Measurements from ENCODE around the gene UHRF1. TPM values are rescaled to one million over a fixed set of nuclear protein-coding genes. Genes with fewer than 3 reads are reported as not detected.
A peak's percentile ranks its signal among the peaks of the same experiment; 100 is the strongest.

UHRF1 gene
- total RNA-seq, 1 experiment from 2014 or later = 53.6 TPM

- Histone ChIP-seq H3K4me3 (ENCODE audit: low read depth in 2 of 2, low read length in 2 of 2) (peak overlapping the region; percentile 55 to 61), H3K4me1 (ENCODE audit: control insufficient read depth, insufficient read depth, low read length) (peaks cover 27% of the 10 kb centered on the region), H3K36me3 (ENCODE audit: control insufficient read depth, insufficient read depth, low read length) (peaks cover 3% of the 10 kb centered on the region), H3K27me3 (ENCODE audit: control insufficient read depth, insufficient read depth, low read length) (no peaks in the 10 kb centered on the region), H3K9me3 (ENCODE audit: control insufficient read depth, insufficient read depth, low read depth, low read length) (no peaks in the 10 kb centered on the region), H3K27ac (ENCODE audit: low read length) (peak overlapping the region; percentile 93)
- TF ChIP-seq SIN3A (IDR thresholded peaks at IDR 0.05; ENCODE audit: borderline replicate concordance, insufficient read depth, low read depth, low read length) (peak; percentile 68; the same call in 1 of the 2 replicates), POLR2AphosphoS5 (IDR thresholded peaks at IDR 0.05; ENCODE audit: low read depth, low read length) (no peak), TCF7L2 (IDR thresholded peaks at IDR 0.05; ENCODE audit: low read depth, low read length) (no peak), CTCF (IDR thresholded peaks at IDR 0.05) (no peak), REST (IDR thresholded peaks at IDR 0.05; ENCODE audit: insufficient read depth in 1 of 2, low read depth in 2 of 2, low read length in 1 of 2) (no peak)
- no TSS peak for BruUV-seq (replicated peaks)
- no peak for DNase-seq (ENCODE audit: low read depth, low spot score)
- peak; percentile 89 for ATAC-seq
- CTCF ChIA-PET = no interaction called here
- intact Hi-C loops (cut with micrococcal nuclease; ENCODE audit: unreplicated experiment) (loop anchor here (5.0 kb wide), 1 partner anchor 103 kb away; no protein-coding TSS in a partner anchor), in situ Hi-C loops (cut with HindIII; ENCODE audit: low pct_unique_long_range_greater_than_20kb, low sequenced_read_pairs) (no loop called here)
- POLR2A ChIA-PET = no interaction called here
Measured at GRCh38 chr19:4909897-4910593, 744 bp downstream of the UHRF1 start.

- H3K27ac ChIP-seq (ENCODE audit: low read length) = peak overlapping the region; percentile 93
- BruUV-seq (replicated peaks) = no TSS peak
- peaks cover 33% of the 10 kb centered on the region for H3K4me1 ChIP-seq (ENCODE audit: control insufficient read depth, insufficient read depth, low read length)
- DNase-seq (ENCODE audit: low read depth, low spot score) (no peak), ATAC-seq (no peak)
- H3K36me3 ChIP-seq (ENCODE audit: control insufficient read depth, insufficient read depth, low read length) = peaks cover 3% of the 10 kb centered on the region
- in situ Hi-C loops (cut with HindIII; ENCODE audit: low pct_unique_long_range_greater_than_20kb, low sequenced_read_pairs) = no loop called here
- ChIA-PET POLR2A (interaction anchor here (0.6 kb wide), 1 partner anchor 37 kb away, joined by 5 read pairs; no protein-coding TSS in a partner anchor), CTCF (interaction anchor here (1.7 to 2.0 kb wide), 2 partner anchors 39 to 101 kb away, joined by 9 to 24 read pairs; no protein-coding TSS in a partner anchor)
- H3K27me3 ChIP-seq (ENCODE audit: control insufficient read depth, insufficient read depth, low read length) = no peaks in the 10 kb centered on the region
- no peaks in the 10 kb centered on the region for H3K9me3 ChIP-seq (ENCODE audit: control insufficient read depth, insufficient read depth, low read depth, low read length)
- intact Hi-C loops (cut with micrococcal nuclease; ENCODE audit: unreplicated experiment) = loop anchor here (5.0 kb wide), 1 partner anchor 103 kb away; no protein-coding TSS in a partner anchor
- peak overlapping the region; percentile 55 to 61 for H3K4me3 ChIP-seq (ENCODE audit: low read depth in 2 of 2, low read length in 2 of 2)
- TF ChIP-seq TCF7L2 (IDR thresholded peaks at IDR 0.05; ENCODE audit: low read depth, low read length) = no peak
- TF ChIP-seq CTCF (IDR thresholded peaks at IDR 0.05) = no peak
- TF ChIP-seq POLR2AphosphoS5 (IDR thresholded peaks at IDR 0.05; ENCODE audit: low read depth, low read length) = no peak
- no peak for TF ChIP-seq SIN3A (IDR thresholded peaks at IDR 0.05; ENCODE audit: borderline replicate concordance, insufficient read depth, low read depth, low read length)
- no peak for TF ChIP-seq REST (IDR thresholded peaks at IDR 0.05; ENCODE audit: insufficient read depth in 1 of 2, low read depth in 2 of 2, low read length in 1 of 2)
Measured at GRCh38 chr19:4910594-4911281, 1.4 kb downstream of the UHRF1 start.
